Activated CD4-positive, alpha-beta T cell treated with anti-CD3 and anti-CD28 coated beads, Interleukin-2, amount 50 U/mL, for 24 hours (primary cell): ENCODE data around the gene MRPL28.
A peak's percentile ranks its signal among the peaks of the same experiment; 100 is the strongest.
"Not testable (repeated sequence)": the region's sequence is repeated elsewhere in the genome, so short reads cannot be mapped to it uniquely, and the experiment has no call there.

ENCODE experiments used
- DNase-seq, 2 donors: peaks; one replicate each; pipeline ENCODE4 v3.0.0-alpha.2; 2020; ENCODE audit warnings: low read depth in 1 of 2, low spot score in 1 of 2

The MRPL28 gene

GRCh38 chr16:341095-341973, 29.0 kb downstream of the MRPL28 start:
- not testable (repeated sequence) for DNase-seq

GRCh38 chr16:340370-341091, 29.8 kb downstream of the MRPL28 start:
- no peak for DNase-seq

- DNase-seq = no peak
Measured at GRCh38 chr16:339680-340079, 30.7 kb downstream of the MRPL28 start.

GRCh38 chr16:337975-338575, 32.3 kb downstream of the MRPL28 start:
- DNase-seq = no peak

GRCh38 chr16:337437-337836, 32.9 kb downstream of the MRPL28 start:
- DNase-seq = no peak

- no peak for DNase-seq
Measured at GRCh38 chr16:336269-336668, 34.1 kb downstream of the MRPL28 start.

- not testable (repeated sequence) for DNase-seq
Measured at GRCh38 chr16:334861-335632, 35.3 kb downstream of the MRPL28 start.

- not testable (repeated sequence) for DNase-seq
Measured at GRCh38 chr16:334164-334832, 36.0 kb downstream of the MRPL28 start.

- DNase-seq = no peak
Measured at GRCh38 chr16:333406-334094, 36.8 kb downstream of the MRPL28 start.

- not testable (repeated sequence) for DNase-seq
Measured at GRCh38 chr16:331181-331814, 39.0 kb downstream of the MRPL28 start.

- no peak for DNase-seq
Measured at GRCh38 chr16:330741-331140, 39.6 kb downstream of the MRPL28 start.

GRCh38 chr16:325375-326145, 44.8 kb downstream of the MRPL28 start:
- no peak for DNase-seq

GRCh38 chr16:324451-325334, 45.6 kb downstream of the MRPL28 start:
- peak; percentile 8 to 39 for DNase-seq

GRCh38 chr16:324201-324450, 46.2 kb downstream of the MRPL28 start:
- DNase-seq = no peak

- DNase-seq = no peak
Measured at GRCh38 chr16:322476-323143, 47.7 kb downstream of the MRPL28 start.

GRCh38 chr16:321532-321931, 48.8 kb downstream of the MRPL28 start:
- DNase-seq = no peak

- DNase-seq = no peak
Measured at GRCh38 chr16:320206-320605, 50.1 kb downstream of the MRPL28 start.

- DNase-seq = no peak
Measured at GRCh38 chr16:318628-319027, 51.7 kb downstream of the MRPL28 start.
